ENCODE data around the gene MARK3. TPM values are rescaled to one million over a fixed set of nuclear protein-coding genes. Genes with fewer than 3 reads are reported as not detected.
A peak's percentile ranks its signal among the peaks of the same experiment; 100 is the strongest.

Gene MARK3
- total and polyA plus RNA-seq, 9 donors, result 54.7 to 83.3 (median 59.1) TPM

- 87% methylated on average over 5 of the region's 6 CpGs for whole genome bisulfite sequencing (ENCODE audit: insufficient coverage)
- peaks cover 8% of the 10 kb centered on the region for H3K4me1 ChIP-seq (ENCODE audit: control insufficient read depth, insufficient read depth, low read length)
- DNase-seq, result no peak
- no peaks in the 10 kb centered on the region for H3K36me3 ChIP-seq (ENCODE audit: control insufficient read depth, insufficient read depth, low read length)
- H3K4me3 ChIP-seq (ENCODE audit: low read length), result no peak overlapping the region
- H3K27ac ChIP-seq (ENCODE audit: low read length), result no peak overlapping the region
- no peaks in the 10 kb centered on the region for H3K9me3 ChIP-seq (replicated peaks; ENCODE audit: control insufficient read depth, low read depth, low read length)
- no peaks in the 10 kb centered on the region for H3K27me3 ChIP-seq (ENCODE audit: control insufficient read depth, insufficient read depth, low read length)
These were observed 7.9 kb downstream of the MARK3 start for GRCh38 chr14:103393070-103393469.

- 0% methylated on average over 1 of the region's 9 CpGs for WGBS (ENCODE audit: insufficient coverage)
- Histone ChIP-seq H3K27me3 (ENCODE audit: control insufficient read depth, insufficient read depth, low read length) (no peaks in the 10 kb centered on the region), H3K27ac (ENCODE audit: low read length) (no peak overlapping the region), H3K4me3 (ENCODE audit: low read length) (no peak overlapping the region), H3K36me3 (ENCODE audit: control insufficient read depth, insufficient read depth, low read length) (no peaks in the 10 kb centered on the region), H3K4me1 (ENCODE audit: control insufficient read depth, insufficient read depth, low read length) (peaks cover 6% of the 10 kb centered on the region), H3K9me3 (replicated peaks; ENCODE audit: control insufficient read depth, low read depth, low read length) (no peaks in the 10 kb centered on the region)
- peak; percentile 65 for DNase-seq
These were observed 8.7 kb downstream of the MARK3 start for GRCh38 chr14:103393676-103394626.

DNA sequence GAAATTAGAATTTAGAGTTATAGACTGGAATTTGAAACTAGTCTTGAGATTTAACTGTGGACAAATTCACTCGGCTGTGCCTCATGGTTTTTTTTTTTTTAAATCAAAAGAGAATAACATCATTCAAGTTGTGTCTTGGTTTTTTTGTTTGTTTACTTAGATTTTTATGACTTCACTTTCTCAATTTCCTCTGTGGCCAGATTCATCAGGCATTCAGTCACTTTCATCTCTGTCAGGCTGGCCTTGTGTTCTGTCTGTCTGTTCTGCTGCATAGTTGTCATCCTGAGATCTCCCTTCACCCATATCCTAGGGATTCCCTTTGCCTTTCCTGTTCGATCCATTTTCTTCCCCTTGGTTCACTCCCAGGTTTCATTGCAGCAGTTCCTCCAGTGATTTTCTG lies 10.0 kb downstream of the MARK3 start:
- Histone ChIP-seq H3K4me1 (ENCODE audit: control insufficient read depth, insufficient read depth, low read length) (peaks cover 6% of the 10 kb centered on the region), H3K9me3 (replicated peaks; ENCODE audit: control insufficient read depth, low read depth, low read length) (no peaks in the 10 kb centered on the region), H3K27ac (ENCODE audit: low read length) (no peak overlapping the region), H3K36me3 (ENCODE audit: control insufficient read depth, insufficient read depth, low read length) (no peaks in the 10 kb centered on the region), H3K4me3 (ENCODE audit: low read length) (no peak overlapping the region), H3K27me3 (ENCODE audit: control insufficient read depth, insufficient read depth, low read length) (no peaks in the 10 kb centered on the region)
- no CpG with 5 or more reads among the region's 2 CpGs for WGBS (ENCODE audit: insufficient coverage)
- no peak for DNase-seq

DNA sequence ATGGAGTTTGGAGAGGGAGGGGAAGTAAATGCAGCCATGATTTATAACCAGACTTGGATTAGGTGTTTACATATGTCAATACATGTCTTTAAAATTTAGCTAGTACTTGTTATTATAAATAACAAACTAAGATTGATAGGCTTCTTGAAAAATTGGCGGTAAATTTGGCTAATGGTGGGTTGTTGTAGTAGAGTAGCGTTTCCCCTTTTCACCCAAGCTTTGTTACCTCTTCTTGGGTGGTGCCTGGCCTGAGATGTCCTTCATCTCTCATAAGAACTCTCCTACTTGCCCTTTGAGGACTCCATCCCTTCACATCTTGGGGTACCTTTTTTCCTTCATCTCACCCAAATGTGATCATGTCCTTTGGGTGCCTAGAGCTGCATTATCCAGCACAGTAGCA lies 11.2 kb downstream of the MARK3 start:
- no CpG with 5 or more reads among the region's 2 CpGs for WGBS (ENCODE audit: insufficient coverage)
- Histone ChIP-seq H3K36me3 (ENCODE audit: control insufficient read depth, insufficient read depth, low read length) (no peaks in the 10 kb centered on the region), H3K27me3 (ENCODE audit: control insufficient read depth, insufficient read depth, low read length) (no peaks in the 10 kb centered on the region), H3K27ac (ENCODE audit: low read length) (no peak overlapping the region), H3K9me3 (replicated peaks; ENCODE audit: control insufficient read depth, low read depth, low read length) (no peaks in the 10 kb centered on the region), H3K4me1 (ENCODE audit: control insufficient read depth, insufficient read depth, low read length) (peaks cover 8% of the 10 kb centered on the region), H3K4me3 (ENCODE audit: low read length) (no peak overlapping the region)
- DNase-seq, result no peak

DNA sequence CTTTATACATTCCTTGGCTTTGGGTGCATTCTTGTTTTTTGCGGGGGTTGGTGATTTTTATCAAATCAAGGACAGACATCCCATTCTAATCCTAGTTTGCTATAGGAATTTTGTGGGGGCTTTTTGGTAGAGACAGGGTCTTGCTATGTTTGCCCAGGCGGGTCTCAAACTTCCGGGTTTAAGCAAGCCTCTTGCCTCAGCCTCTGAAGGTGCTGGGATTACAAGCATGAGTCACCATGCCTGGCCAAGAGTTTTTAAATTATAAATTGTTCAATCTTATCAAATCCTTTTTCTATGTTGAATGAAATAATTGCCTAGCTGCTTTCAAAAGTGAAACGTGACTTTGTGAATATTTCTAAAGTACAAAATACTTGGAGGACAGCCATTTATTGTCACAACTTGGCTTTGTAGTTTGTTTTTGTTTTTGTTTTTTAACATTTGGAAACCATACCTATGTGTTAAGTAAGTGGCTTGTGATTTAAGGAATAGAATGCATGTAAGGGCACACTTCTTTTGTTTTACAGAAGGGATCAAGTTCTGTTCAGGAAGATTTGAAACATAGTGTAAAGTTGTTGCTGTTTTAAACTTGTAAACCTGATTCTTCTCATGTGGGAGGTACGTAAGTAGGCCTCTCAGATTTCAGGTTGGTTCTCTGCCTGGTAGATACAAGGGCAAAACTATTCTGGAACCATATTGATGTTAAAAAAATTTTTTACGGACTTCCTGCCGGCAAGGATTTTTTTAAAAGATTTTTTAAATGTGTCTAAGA lies 13.4 kb downstream of the MARK3 start:
- H3K36me3 ChIP-seq (ENCODE audit: control insufficient read depth, insufficient read depth, low read length), result no peaks in the 10 kb centered on the region
- H3K27ac ChIP-seq (ENCODE audit: low read length), result no peak overlapping the region
- H3K9me3 ChIP-seq (replicated peaks; ENCODE audit: control insufficient read depth, low read depth, low read length), result no peaks in the 10 kb centered on the region
- H3K4me1 ChIP-seq (ENCODE audit: control insufficient read depth, insufficient read depth, low read length), result peaks cover 15% of the 10 kb centered on the region
- H3K4me3 ChIP-seq (ENCODE audit: low read length), result no peak overlapping the region
- 80% methylated on average over 1 of the region's 7 CpGs for WGBS (ENCODE audit: insufficient coverage)
- no peaks in the 10 kb centered on the region for H3K27me3 ChIP-seq (ENCODE audit: control insufficient read depth, insufficient read depth, low read length)
- DNase-seq, result no peak

GRCh38 chr14:103400537-103400936 lies 15.3 kb downstream of the MARK3 start:
- no peak overlapping the region for H3K4me3 ChIP-seq (ENCODE audit: low read length)
- no peaks in the 10 kb centered on the region for H3K36me3 ChIP-seq (ENCODE audit: control insufficient read depth, insufficient read depth, low read length)
- DNase-seq, result no peak
- no peaks in the 10 kb centered on the region for H3K9me3 ChIP-seq (replicated peaks; ENCODE audit: control insufficient read depth, low read depth, low read length)
- peaks cover 9% of the 10 kb centered on the region for H3K4me1 ChIP-seq (ENCODE audit: control insufficient read depth, insufficient read depth, low read length)
- no CpG with 5 or more reads among the region's 4 CpGs for WGBS (ENCODE audit: insufficient coverage)
- no peak overlapping the region for H3K27ac ChIP-seq (ENCODE audit: low read length)
- no peaks in the 10 kb centered on the region for H3K27me3 ChIP-seq (ENCODE audit: control insufficient read depth, insufficient read depth, low read length)

DNA sequence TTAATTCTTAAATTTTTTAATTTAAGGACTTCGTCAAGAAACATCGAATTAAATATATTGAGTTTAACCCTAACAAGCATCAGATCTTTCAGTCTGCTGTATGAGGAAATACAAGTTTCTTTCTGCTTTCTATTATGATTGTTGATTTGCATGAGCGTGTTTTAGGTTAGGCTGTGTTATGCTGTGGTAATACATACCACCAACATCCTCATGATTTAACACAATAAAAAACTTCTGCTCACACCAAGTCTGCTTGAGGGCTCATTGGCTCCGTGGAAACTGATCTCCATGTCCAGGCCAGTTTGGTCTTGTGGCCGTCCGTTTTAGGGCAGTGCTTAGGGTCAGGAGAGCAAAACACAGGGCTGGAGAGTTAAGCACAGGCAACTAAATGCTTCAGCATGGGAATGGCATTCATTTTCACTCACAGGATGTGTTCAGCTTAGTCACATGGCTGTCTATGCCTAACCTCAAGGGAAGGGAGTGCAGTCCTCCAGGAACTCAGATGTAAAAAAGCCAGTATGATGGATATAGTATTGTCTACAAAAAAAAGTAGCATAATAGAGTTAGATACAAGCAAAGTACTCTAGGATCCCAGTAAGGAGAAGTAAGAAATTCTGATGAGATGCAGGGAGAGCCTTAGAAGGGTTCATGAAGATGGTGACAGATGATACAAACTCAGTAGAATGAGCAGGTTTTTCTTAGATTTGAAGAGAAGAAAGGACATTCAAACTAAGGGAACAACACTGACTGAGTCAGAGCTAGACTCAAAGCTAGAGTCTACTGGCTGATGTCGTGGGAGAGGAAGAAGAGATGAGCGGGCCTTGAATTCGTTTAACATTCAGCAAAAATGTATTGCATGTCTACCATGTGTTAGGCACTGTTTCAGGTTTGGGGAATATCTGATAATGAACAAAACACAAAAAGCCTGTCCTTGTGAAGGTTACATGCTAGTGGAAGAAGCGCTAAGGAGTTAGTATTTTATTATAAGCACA lies 16.3 kb downstream of the MARK3 start:
- H3K27me3 ChIP-seq (ENCODE audit: control insufficient read depth, insufficient read depth, low read length), result no peaks in the 10 kb centered on the region
- H3K9me3 ChIP-seq (replicated peaks; ENCODE audit: control insufficient read depth, low read depth, low read length), result no peaks in the 10 kb centered on the region
- H3K4me1 ChIP-seq (ENCODE audit: control insufficient read depth, insufficient read depth, low read length), result peaks cover 9% of the 10 kb centered on the region
- no peak overlapping the region for H3K4me3 ChIP-seq (ENCODE audit: low read length)
- H3K27ac ChIP-seq (ENCODE audit: low read length), result peak overlapping the region; percentile 10
- no peak for DNase-seq
- 55% methylated on average over 7 of the region's 10 CpGs for WGBS (ENCODE audit: insufficient coverage)
- peaks cover 4% of the 10 kb centered on the region for H3K36me3 ChIP-seq (ENCODE audit: control insufficient read depth, insufficient read depth, low read length)

DNA sequence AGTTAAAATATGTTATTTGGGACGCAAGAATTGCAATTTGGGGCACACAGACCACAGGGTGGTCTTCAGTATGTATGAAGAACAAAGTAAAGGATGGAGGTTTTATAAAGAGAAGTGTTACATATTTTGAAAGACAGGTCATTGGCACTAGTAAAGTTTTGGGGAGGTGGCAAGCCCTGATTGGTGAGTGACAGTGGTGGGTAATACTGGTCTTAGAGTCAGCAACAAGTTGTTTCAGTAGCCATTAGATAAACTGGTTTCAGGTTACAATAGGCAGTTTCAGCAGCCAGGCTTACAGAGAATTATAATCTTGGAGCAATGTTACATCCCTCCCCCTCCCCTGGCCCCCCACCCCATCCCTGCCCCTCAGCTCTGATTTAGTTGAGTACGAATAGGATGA lies 17.5 kb downstream of the MARK3 start:
- H3K27ac ChIP-seq (ENCODE audit: low read length), result no peak overlapping the region
- H3K27me3 ChIP-seq (ENCODE audit: control insufficient read depth, insufficient read depth, low read length), result no peaks in the 10 kb centered on the region
- no CpG with 5 or more reads among the region's 2 CpGs for WGBS (ENCODE audit: insufficient coverage)
- no peak for DNase-seq
- no peaks in the 10 kb centered on the region for H3K9me3 ChIP-seq (replicated peaks; ENCODE audit: control insufficient read depth, low read depth, low read length)
- peaks cover 7% of the 10 kb centered on the region for H3K36me3 ChIP-seq (ENCODE audit: control insufficient read depth, insufficient read depth, low read length)
- H3K4me3 ChIP-seq (ENCODE audit: low read length), result no peak overlapping the region
- H3K4me1 ChIP-seq (ENCODE audit: control insufficient read depth, insufficient read depth, low read length), result peaks cover 9% of the 10 kb centered on the region

DNA sequence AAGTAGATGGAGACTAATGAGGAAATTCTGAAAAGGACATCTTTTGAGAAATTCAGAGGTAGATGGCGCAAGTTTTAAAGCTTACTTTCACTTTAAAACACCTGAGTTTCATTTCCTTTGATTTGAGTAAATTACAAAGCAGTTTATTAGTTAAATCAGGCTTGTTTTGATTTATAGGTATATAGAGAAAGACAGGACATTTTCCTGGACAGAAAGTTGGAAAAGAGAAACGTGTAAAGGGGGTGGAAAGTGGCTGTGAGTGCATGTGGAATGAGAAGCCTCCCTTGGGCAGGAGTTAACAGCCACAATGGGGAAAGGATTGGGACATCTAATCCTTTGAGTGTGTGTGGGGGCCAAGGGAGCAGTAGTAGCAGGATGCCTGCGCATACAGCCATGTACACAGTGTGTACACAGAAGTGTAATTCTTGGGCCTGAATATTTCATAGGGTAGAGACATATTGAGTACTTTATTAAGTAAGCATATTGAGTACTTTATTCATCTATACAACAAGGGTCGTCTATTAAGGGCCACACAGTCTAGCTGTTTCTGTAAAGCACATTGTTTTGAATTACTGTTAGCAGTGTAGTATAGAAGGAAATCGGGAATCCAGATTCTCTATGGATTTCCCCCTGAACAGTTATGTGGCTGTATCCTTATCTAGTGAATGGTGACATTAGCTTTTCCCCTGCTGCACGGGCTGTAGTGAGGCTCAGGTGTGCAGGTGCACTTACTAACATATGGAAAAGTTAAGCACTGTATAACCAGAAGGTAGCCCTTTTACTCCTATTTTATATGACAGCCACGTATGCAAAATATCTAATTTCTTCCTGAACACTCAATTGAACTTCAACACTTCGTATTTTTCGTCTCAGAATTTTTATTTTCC lies 19.1 kb downstream of the MARK3 start:
- peaks cover 9% of the 10 kb centered on the region for H3K4me1 ChIP-seq (ENCODE audit: control insufficient read depth, insufficient read depth, low read length)
- no peak overlapping the region for H3K4me3 ChIP-seq (ENCODE audit: low read length)
- 12% methylated on average over 1 of the region's 9 CpGs for WGBS (ENCODE audit: insufficient coverage)
- peaks cover 12% of the 10 kb centered on the region for H3K36me3 ChIP-seq (ENCODE audit: control insufficient read depth, insufficient read depth, low read length)
- H3K9me3 ChIP-seq (replicated peaks; ENCODE audit: control insufficient read depth, low read depth, low read length), result no peaks in the 10 kb centered on the region
- DNase-seq, result no peak
- no peak overlapping the region for H3K27ac ChIP-seq (ENCODE audit: low read length)
- H3K27me3 ChIP-seq (ENCODE audit: control insufficient read depth, insufficient read depth, low read length), result no peaks in the 10 kb centered on the region
